Measurements from ENCODE around the gene SULT1A1. TPM values are rescaled to one million over a fixed set of nuclear protein-coding genes. Genes with fewer than 3 reads are reported as not detected.
"Not testable (repeated sequence)": the region's sequence is repeated elsewhere in the genome, so short reads cannot be mapped to it uniquely, and the experiment has no call there.

The SULT1A1 gene
- total RNA-seq, 4 donors from 2014 or later: 4.1 to 17.2 (median 8.3) TPM

DNA sequence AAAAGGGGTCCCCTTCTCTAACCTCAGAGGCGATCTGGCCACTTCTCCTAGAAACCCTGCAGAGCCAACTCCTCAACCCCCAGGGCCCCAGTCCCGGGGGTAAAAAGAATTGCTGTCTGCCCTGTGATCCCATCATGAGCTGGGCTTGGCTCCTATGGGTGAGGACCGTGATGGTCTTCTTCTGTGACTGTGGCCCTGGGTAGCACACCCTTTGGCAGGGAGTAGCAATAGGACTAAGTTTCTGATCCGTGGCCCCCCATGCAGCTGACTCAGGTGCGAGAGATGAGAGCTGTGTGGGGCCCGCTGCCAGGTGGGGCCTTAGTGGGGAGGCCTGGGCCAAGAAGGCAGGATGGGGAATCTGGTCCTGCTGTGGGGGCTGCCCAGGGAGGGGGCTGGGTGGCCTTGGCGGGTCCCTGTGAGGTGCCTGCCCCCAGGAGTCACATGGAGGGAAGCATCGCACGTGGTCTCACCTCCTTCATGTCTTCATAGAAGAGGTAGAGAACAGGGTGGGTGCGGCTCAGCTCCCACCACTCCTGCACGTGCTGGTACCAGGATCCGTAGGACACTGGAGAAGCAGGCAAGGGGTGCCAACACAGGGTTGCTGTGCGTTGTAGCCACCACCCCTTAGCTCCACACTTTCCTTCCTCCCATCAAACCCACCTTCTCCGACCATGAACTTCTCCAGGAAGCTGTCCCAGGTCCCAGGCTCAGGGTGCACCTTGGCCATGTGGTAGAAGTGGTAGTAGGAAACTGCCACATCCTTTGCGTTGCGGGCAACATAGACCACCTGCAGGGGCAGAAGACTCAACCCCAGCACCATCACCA, 3.3 kb downstream of the SULT1A1 start:
- no peak overlapping the region for H3K27ac ChIP-seq
- H3K4me1 ChIP-seq: peaks cover 0 to 21% (median 4%) of the 10 kb centered on the region in 3 donors
- intact Hi-C loops (cut with DNase I): no loop called here
- peaks cover 0 to 17% (median 0%) of the 10 kb centered on the region in 3 donors for H3K36me3 ChIP-seq
- TF ChIP-seq, protein P1, sequence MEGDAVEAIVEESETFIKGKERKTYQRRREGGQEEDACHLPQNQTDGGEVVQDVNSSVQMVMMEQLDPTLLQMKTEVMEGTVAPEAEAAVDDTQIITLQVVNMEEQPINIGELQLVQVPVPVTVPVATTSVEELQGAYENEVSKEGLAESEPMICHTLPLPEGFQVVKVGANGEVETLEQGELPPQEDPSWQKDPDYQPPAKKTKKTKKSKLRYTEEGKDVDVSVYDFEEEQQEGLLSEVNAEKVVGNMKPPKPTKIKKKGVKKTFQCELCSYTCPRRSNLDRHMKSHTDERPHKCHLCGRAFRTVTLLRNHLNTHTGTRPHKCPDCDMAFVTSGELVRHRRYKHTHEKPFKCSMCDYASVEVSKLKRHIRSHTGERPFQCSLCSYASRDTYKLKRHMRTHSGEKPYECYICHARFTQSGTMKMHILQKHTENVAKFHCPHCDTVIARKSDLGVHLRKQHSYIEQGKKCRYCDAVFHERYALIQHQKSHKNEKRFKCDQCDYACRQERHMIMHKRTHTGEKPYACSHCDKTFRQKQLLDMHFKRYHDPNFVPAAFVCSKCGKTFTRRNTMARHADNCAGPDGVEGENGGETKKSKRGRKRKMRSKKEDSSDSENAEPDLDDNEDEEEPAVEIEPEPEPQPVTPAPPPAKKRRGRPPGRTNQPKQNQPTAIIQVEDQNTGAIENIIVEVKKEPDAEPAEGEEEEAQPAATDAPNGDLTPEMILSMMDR (IDR thresholded peaks at IDR 0.05): no peak
- no peak for TF ChIP-seq POLR2A (IDR thresholded peaks at IDR 0.05)
- no peak overlapping the region for H3K4me3 ChIP-seq
- 87 to 88% methylated on average over 3 to 13 of the region's 16 CpGs for WGBS, 2 donors
- no peaks in the 10 kb centered on the region for H3K9me3 ChIP-seq
- H3K27me3 ChIP-seq: peaks cover 0 to 3% (median 0%) of the 10 kb centered on the region in 4 donors
- DNase-seq: no peak

DNA sequence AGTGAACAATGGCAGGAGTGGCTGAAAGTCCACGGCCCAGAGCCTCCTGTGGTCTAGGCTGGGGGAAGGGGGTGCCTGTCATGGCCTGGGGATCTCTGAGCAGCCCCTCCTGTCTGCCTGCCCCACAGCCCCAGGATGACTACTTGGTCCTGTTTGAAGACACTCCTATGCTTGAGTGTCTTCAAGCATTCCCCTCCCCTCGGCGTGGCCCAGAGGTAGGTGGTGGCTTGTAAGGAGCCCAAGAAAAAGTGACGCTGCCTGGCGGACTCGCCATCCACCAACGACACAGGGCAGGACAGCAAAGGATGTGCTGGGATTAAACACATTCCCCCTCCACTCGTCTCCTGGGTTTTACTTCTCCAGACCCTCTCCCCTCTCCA, 5.7 kb downstream of the SULT1A1 start:
- H3K27ac ChIP-seq: no peak overlapping the region
- no peaks in the 10 kb centered on the region for H3K9me3 ChIP-seq
- 71 to 86% methylated on average over 6 to 8 of the region's 8 CpGs for WGBS, 2 donors
- peaks cover 0 to 5% (median 0%) of the 10 kb centered on the region in 4 donors for H3K27me3 ChIP-seq
- TF ChIP-seq, protein P1 (IDR thresholded peaks at IDR 0.05): no peak
- no peak for TF ChIP-seq POLR2A (IDR thresholded peaks at IDR 0.05)
- DNase-seq: no peak
- no peak overlapping the region for H3K4me3 ChIP-seq
- intact Hi-C loops (cut with DNase I): no loop called here
- peaks cover 0 to 17% (median 0%) of the 10 kb centered on the region in 3 donors for H3K36me3 ChIP-seq
- H3K4me1 ChIP-seq: peaks cover 0 to 3% (median 0%) of the 10 kb centered on the region in 3 donors

DNA sequence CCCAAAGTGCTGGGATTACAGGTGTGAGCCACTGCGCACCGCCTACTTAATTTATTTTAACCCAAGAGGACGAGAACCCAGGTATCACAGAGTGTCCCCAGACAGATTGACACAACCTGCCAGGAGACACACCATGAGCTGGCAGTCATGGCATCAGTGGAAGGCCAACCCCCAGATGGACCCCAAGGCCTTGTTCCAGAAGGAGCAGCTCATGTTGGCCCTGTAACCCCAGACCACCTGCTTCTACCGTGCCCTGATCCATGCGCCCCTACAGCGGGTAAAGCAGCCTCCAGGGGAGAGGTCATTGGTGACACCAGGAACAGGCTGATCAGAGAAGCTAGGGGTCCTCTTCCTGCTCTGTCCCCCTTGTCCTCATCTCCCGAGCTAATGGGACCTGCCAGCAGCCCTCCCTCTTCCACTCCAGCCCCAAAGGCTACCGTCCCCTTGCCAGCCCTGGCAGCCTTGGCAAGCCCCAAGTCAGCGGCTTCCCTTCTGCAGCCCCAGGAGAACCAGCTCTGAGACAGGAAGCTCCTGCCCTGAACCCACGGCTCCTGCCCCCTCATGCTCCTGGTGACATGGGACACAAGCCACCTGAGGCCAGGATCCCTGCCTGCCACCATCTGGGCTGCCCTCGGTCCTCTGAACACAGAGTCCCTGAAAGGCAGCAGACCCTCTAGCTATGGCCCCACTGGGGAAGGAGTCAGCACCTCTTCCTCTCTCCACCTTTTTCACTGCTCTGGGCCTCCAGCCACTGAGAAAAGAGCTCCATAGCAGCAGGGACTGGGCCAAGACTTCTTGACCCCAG, 6.3 kb downstream of the SULT1A1 start:
- no peaks in the 10 kb centered on the region for H3K4me1 ChIP-seq
- DNase-seq: no peak
- no peaks in the 10 kb centered on the region for H3K9me3 ChIP-seq
- H3K27me3 ChIP-seq: peaks cover 0 to 5% (median 0%) of the 10 kb centered on the region in 4 donors
- H3K27ac ChIP-seq: no peak overlapping the region
- H3K36me3 ChIP-seq: peaks cover 0 to 17% (median 0%) of the 10 kb centered on the region in 3 donors
- intact Hi-C loops (cut with DNase I): no loop called here
- 78 to 100% methylated on average over 1 to 11 of the region's 11 CpGs for WGBS, 2 donors
- TF ChIP-seq, protein P1 (IDR thresholded peaks at IDR 0.05): no peak
- no peak for TF ChIP-seq POLR2A (IDR thresholded peaks at IDR 0.05)
- H3K4me3 ChIP-seq: no peak overlapping the region

GRCh38 chr16:28602529-28602928, 7.3 kb downstream of the SULT1A1 start:
- TF ChIP-seq POLR2A (IDR thresholded peaks at IDR 0.05): no peak
- TF ChIP-seq, protein P1 (IDR thresholded peaks at IDR 0.05): no peak
- Histone ChIP-seq H3K4me1 (no peaks in the 10 kb centered on the region), H3K36me3 (peaks cover 0 to 9% (median 0%) of the 10 kb centered on the region in 3 donors), H3K9me3 (no peaks in the 10 kb centered on the region), H3K27me3 (peaks cover 0 to 5% (median 0%) of the 10 kb centered on the region in 4 donors), H3K4me3 (no peak overlapping the region), H3K27ac (no peak overlapping the region)
- intact Hi-C loops (cut with DNase I): no loop called here
- DNase-seq: no peak
- 53 to 56% methylated on average over 5 to 6 of the region's 6 CpGs for WGBS, 2 donors

DNA sequence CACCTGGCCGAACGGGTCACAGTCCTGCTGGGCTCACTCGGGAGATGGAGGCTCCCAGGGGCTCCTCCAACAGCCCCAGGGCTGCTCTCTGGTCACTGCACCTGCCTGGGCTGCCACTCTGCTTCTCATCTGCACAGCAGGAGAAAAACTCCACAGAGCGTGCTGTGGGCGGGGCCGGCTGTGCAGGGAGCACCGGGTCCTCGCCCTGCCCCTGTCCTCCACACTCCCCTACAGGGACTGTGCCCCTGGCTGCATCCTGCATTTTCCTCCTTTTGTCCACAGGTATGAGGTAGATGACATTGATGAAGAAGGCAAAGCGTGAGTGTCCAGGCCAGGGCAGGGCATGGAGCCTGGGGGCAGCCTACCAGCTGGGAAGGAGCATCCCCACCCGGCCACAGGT, 7.8 kb downstream of the SULT1A1 start:
- H3K4me1 ChIP-seq; H3K4me3 ChIP-seq; H3K27me3 ChIP-seq; H3K27ac ChIP-seq; intact Hi-C loops (cut with DNase I); DNase-seq; H3K36me3 ChIP-seq; H3K9me3 ChIP-seq: not testable (repeated sequence)
- WGBS, 2 donors: no CpG with 5 or more reads among the region's 10 CpGs

- DNase-seq; intact Hi-C loops (cut with DNase I); H3K4me1 ChIP-seq; H3K27me3 ChIP-seq; H3K27ac ChIP-seq; H3K9me3 ChIP-seq; H3K4me3 ChIP-seq; H3K36me3 ChIP-seq: not testable (repeated sequence)
- 90% methylated on average over 10 of the region's 13 CpGs; no CpG with 5 or more reads in 1 of the 2 donors for WGBS, 2 donors
Observed at GRCh38 chr16:28601589-28601988, 8.3 kb downstream of the SULT1A1 start.

- H3K27me3 ChIP-seq; H3K9me3 ChIP-seq; H3K4me3 ChIP-seq; intact Hi-C loops (cut with DNase I); H3K27ac ChIP-seq; DNase-seq; H3K36me3 ChIP-seq; H3K4me1 ChIP-seq: not testable (repeated sequence)
- 42 to 59% methylated on average over 6 to 12 of the region's 20 CpGs for WGBS, 2 donors
Observed at GRCh38 chr16:28600965-28601364, 8.9 kb downstream of the SULT1A1 start.

DNA sequence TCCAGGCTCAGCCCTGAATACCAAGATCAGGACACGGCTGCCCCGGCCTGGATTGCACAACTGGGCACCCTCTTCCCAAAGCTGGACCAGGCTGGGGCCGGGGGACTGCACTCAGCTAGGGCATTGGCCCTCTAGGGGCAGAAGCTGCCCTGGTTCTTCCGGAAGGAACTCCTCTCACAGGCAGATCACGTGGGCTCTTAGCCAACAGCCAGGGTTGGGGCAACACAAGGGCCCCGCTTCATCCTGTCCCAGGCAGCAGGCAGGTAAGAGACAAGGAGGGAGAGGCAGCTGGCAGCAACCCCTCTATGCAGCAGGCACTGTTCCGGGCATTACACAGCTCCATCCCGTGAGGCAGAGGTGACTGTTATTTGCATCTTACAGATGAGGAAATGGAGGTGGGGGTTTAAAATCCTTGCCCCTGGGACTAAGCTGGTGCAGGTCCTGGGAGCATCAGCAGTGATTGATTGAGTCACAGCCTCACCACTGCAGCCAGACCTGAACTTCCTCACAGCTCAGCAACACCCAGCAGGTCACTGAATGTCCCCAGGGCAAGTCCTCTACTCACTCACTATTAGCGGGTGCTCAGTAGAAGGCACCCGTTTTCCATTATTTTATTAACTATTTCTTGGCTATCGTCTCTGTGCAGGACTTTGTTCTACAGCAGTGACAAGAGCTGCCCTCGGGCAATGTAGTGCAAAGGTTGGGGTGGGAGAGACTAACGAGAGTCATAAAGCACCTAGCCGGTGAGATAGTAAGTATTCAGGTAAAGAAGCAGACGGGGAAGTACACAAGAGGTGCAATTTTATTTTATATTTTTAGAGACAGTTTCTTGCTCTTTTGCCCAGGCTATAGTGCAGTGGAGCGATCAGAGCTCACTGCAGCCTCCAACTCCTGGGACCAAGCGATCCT, 10.2 kb downstream of the SULT1A1 start:
- intact Hi-C loops (cut with DNase I); DNase-seq; H3K36me3 ChIP-seq; H3K27me3 ChIP-seq; H3K4me3 ChIP-seq; H3K4me1 ChIP-seq; H3K9me3 ChIP-seq; H3K27ac ChIP-seq: not testable (repeated sequence)
- no CpG with 5 or more reads among the region's 17 CpGs for WGBS, 2 donors
